Measurements from ENCODE around the gene EPB41L3. TPM values are rescaled to one million over a fixed set of nuclear protein-coding genes. Genes with fewer than 3 reads are reported as not detected.

Gene EPB41L3
- total RNA-seq, 1 experiment from 2014 or later = 0.36 TPM

GRCh38 chr18:5419601-5420000 lies 124.2 kb downstream of the EPB41L3 start:
- TF ChIP-seq CTCF (IDR thresholded peaks at IDR 0.05) (no peak), POLR2AphosphoS5 (IDR thresholded peaks at IDR 0.05; ENCODE audit: low read depth, low read length) (no peak), REST (IDR thresholded peaks at IDR 0.05; ENCODE audit: insufficient read depth in 1 of 2, low read depth in 2 of 2, low read length in 1 of 2) (no peak), SIN3A (IDR thresholded peaks at IDR 0.05; ENCODE audit: borderline replicate concordance, insufficient read depth, low read depth, low read length) (no peak), TCF7L2 (IDR thresholded peaks at IDR 0.05; ENCODE audit: low read depth, low read length) (no peak)
- in situ Hi-C loops (cut with HindIII; ENCODE audit: low pct_unique_long_range_greater_than_20kb, low sequenced_read_pairs) (no loop called here), intact Hi-C loops (cut with micrococcal nuclease; ENCODE audit: unreplicated experiment) (no loop called here)
- DNase-seq (ENCODE audit: low read depth, low spot score) = no peak
- no TSS peak for BruUV-seq (replicated peaks)
- H3K4me1 ChIP-seq (ENCODE audit: control insufficient read depth, insufficient read depth, low read length) = no peaks in the 10 kb centered on the region
- no peaks in the 10 kb centered on the region for H3K36me3 ChIP-seq (ENCODE audit: control insufficient read depth, insufficient read depth, low read length)
- no peak overlapping the region for H3K4me3 ChIP-seq (ENCODE audit: low read depth in 2 of 2, low read length in 2 of 2)
- ChIA-PET POLR2A (no interaction called here), CTCF (no interaction called here)
- no peak for ATAC-seq
- no peaks in the 10 kb centered on the region for H3K9me3 ChIP-seq (ENCODE audit: control insufficient read depth, insufficient read depth, low read depth, low read length)
- H3K27me3 ChIP-seq (ENCODE audit: control insufficient read depth, insufficient read depth, low read length) = no peaks in the 10 kb centered on the region
- H3K27ac ChIP-seq (ENCODE audit: low read length) = no peak overlapping the region

- H3K4me3 ChIP-seq (ENCODE audit: low read depth in 2 of 2, low read length in 2 of 2) = no peak overlapping the region
- DNase-seq (ENCODE audit: low read depth, low spot score) (no peak), ATAC-seq (no peak)
- no TSS peak for BruUV-seq (replicated peaks)
- no peaks in the 10 kb centered on the region for H3K9me3 ChIP-seq (ENCODE audit: control insufficient read depth, insufficient read depth, low read depth, low read length)
- in situ Hi-C loops (cut with HindIII; ENCODE audit: low pct_unique_long_range_greater_than_20kb, low sequenced_read_pairs) = no loop called here
- no peak for TF ChIP-seq SIN3A (IDR thresholded peaks at IDR 0.05; ENCODE audit: borderline replicate concordance, insufficient read depth, low read depth, low read length)
- no peak for TF ChIP-seq CTCF (IDR thresholded peaks at IDR 0.05)
- no peak for TF ChIP-seq REST (IDR thresholded peaks at IDR 0.05; ENCODE audit: insufficient read depth in 1 of 2, low read depth in 2 of 2, low read length in 1 of 2)
- TF ChIP-seq TCF7L2 (IDR thresholded peaks at IDR 0.05; ENCODE audit: low read depth, low read length) = no peak
- TF ChIP-seq POLR2AphosphoS5 (IDR thresholded peaks at IDR 0.05; ENCODE audit: low read depth, low read length) = no peak
- no peaks in the 10 kb centered on the region for H3K4me1 ChIP-seq (ENCODE audit: control insufficient read depth, insufficient read depth, low read length)
- intact Hi-C loops (cut with micrococcal nuclease; ENCODE audit: unreplicated experiment) = no loop called here
- POLR2A ChIA-PET = no interaction called here
- CTCF ChIA-PET = no interaction called here
- H3K27ac ChIP-seq (ENCODE audit: low read length) = no peak overlapping the region
- H3K27me3 ChIP-seq (ENCODE audit: control insufficient read depth, insufficient read depth, low read length) = no peaks in the 10 kb centered on the region
- H3K36me3 ChIP-seq (ENCODE audit: control insufficient read depth, insufficient read depth, low read length) = no peaks in the 10 kb centered on the region
Observed at GRCh38 chr18:5419030-5419429, 124.8 kb downstream of the EPB41L3 start.
